GM12874 (cell line): Measurements from ENCODE around the gene KCNJ1.

Source experiments
- CTCF ChIP-seq: IDR thresholded peaks from 2 replicates; pipeline ENCODE4 v1.5.1; 2011; ENCODE audit warnings: low read depth, mild to moderate bottlenecking, control low read depth, low read length, moderate library complexity; ENCODE audit not compliant: insufficient read depth

KCNJ1 gene

GRCh38 chr11:128867277-128867676 is at the start of gene KCNJ1:
TSS of gene KCNJ1 (minus strand) at chr11:128867296. CDS start at chr11:128840243, 27,053 bp downstream.
- no peak for TF ChIP-seq CTCF

GRCh38 chr11:128916681-128917080 is 49.6 kb upstream of the KCNJ1 start:
- no peak for TF ChIP-seq CTCF

GRCh38 chr11:128916037-128916572 is 49.0 kb upstream of the KCNJ1 start:
- TF ChIP-seq CTCF, result no peak

- TF ChIP-seq CTCF, result no peak
These were observed 48.0 kb upstream of the KCNJ1 start for GRCh38 chr11:128915149-128915521.

- TF ChIP-seq CTCF, result no peak
These were observed 47.4 kb upstream of the KCNJ1 start for GRCh38 chr11:128914216-128915148.

GRCh38 chr11:128913806-128914205 is 46.7 kb upstream of the KCNJ1 start:
- TF ChIP-seq CTCF, result no peak

- TF ChIP-seq CTCF, result no peak
These were observed 44.6 kb upstream of the KCNJ1 start for GRCh38 chr11:128911701-128912100.
